Melanocyte of skin (primary cell): Measurements from ENCODE around the gene LAMTOR3. TPM values are rescaled to one million over a fixed set of nuclear protein-coding genes. Genes with fewer than 3 reads are reported as not detected.

Experiments used
- total RNA-seq, 2 donors: library from RNA; depleted of rRNA; stranded (reverse); fragments of >200 nt; gene quantifications; 2 replicates each; pipeline ENCODE4 v1.2.3, GENCODE V29; 2012

Gene LAMTOR3, protein sequence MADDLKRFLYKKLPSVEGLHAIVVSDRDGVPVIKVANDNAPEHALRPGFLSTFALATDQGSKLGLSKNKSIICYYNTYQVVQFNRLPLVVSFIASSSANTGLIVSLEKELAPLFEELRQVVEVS
- total RNA-seq: 10 to 100 TPM; 45.3 to 45.4 TPM

DNA sequence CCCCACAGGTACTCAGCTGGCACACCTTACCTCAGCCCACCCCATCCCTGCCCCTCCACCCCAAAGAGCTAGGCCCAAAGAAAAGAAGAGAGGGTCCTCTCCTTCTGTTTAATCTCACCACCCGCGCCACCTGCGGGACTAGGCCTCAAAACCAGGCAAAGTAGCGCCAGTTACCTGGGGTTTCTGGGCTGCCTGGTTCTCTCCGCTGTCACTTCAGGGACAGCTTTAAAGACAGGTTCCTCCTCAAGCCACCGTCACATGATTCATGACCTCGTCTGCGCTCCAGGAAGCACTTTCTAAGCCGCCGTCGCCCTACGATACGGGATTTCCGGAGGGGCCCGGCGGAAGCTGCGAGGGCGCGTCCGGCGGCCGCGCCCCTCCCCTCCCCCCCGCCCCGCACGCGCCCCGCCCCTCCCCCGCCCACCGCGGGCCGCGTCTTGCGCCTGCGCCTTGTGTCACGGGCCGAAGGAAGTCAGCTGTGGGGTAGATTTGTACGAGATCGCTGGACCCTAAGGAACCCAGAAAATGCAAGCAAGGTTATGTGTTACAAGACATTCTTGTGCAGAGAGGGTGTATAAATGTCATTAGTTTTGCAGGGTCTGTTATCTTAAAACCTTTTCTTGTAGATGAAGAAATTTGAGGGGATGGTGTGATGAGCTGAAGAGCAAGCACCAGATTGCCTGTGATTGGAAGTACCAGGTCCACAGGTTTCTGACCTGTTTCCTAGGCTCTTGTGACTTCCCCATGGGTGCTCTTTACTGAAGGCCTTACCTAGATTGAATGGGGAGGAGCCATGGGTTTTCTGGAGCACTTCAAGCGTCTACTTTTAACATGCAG is at the start of gene LAMTOR3:
Gene LAMTOR3 (minus strand): TSS at position 267 of the 837 bp plus-strand sequence. CDS start 464 bp downstream, outside the sequence.

Other genes starting within 250 kb of the LAMTOR3 start
- gene C4orf54, start 236.6 kb downstream of the LAMTOR3 start, total RNA-seq: 1 to 10 TPM in 1 of 2 donors, under 1 TPM in 1; 0.67 to 1.4 TPM
- not detected for gene DAPP1, start 77.6 kb downstream of the LAMTOR3 start, total RNA-seq
- 10 to 100 TPM; 34.1 to 47.6 TPM for gene DNAJB14, start 52.2 kb upstream of the LAMTOR3 start, total RNA-seq
- gene H2AZ1, start 55.8 kb upstream of the LAMTOR3 start, total RNA-seq: 1,000 to 10,000 TPM in 1 of 2 donors, 100 to 1,000 TPM in 1; 472 to 1,577 TPM